MM.1S (cell line): ENCODE measurements around the gene CEP85L.

Experiments used
- CTCF ChIP-seq: fragments of 300-600 bp; sonication (generic); IDR thresholded peaks from 2 replicates; pipeline ENCODE4 v1.5.1; 2016; ENCODE audit warnings: antibody characterized with exemption, low read length, mixed read lengths
- EZH2 ChIP-seq: fragments of 300-600 bp; sonication (generic); optimal IDR thresholded peaks from 2 replicates; pipeline ENCODE3; 2017; ENCODE audit warnings: low read depth, mild to moderate bottlenecking, antibody characterized with exemption, low read length, mixed read lengths

GRCh38 chr6:118548136-118548535 lies 103.3 kb downstream of the CEP85L start, which contains the start of gene PLN:
- TF ChIP-seq CTCF, result no peak
- no peak for TF ChIP-seq EZH2
